Liver (tissue), 9 donors: ENCODE measurements around the gene ACOT6. TPM values are rescaled to one million over a fixed set of nuclear protein-coding genes. Genes with fewer than 3 reads are reported as not detected.
"Not testable (repeated sequence)": the region's sequence is repeated elsewhere in the genome, so short reads cannot be mapped to it uniquely, and the experiment has no call there.

Source experiments
- DNase-seq: peaks from one replicate; pipeline ENCODE4 v3.0.0-alpha.2; 2017; ENCODE audit warnings: low spot score
- H3K27ac ChIP-seq, 2 donors: one replicate each; pipeline ENCODE4 v1.7.0; 2013; ENCODE audit warnings: inconsistent platforms in 2 of 2, low read length in 2 of 2, control low read depth in 1 of 2, low read depth in 1 of 2, mild to moderate bottlenecking in 1 of 2
- H3K27me3 ChIP-seq, 4 donors: one replicate each; pipeline versions ENCODE4 v1.6.1 to v1.7.0; 2013; ENCODE audit warnings: low read length in 3 of 4, inconsistent platforms in 1 of 4, mild to moderate bottlenecking in 1 of 4, moderate library complexity in 1 of 4; ENCODE audit not compliant: control insufficient read depth in 4 of 4, insufficient read depth in 4 of 4
- H3K36me3 ChIP-seq, 4 donors: one replicate each; pipeline versions ENCODE4 v1.6.1 to v1.7.0; 2013; ENCODE audit warnings: low read length in 3 of 4, mild to moderate bottlenecking in 3 of 4, low read depth in 1 of 4, moderate library complexity in 1 of 4; ENCODE audit not compliant: control insufficient read depth in 4 of 4, insufficient read depth in 3 of 4
- H3K4me1 ChIP-seq, 4 donors: one replicate each; pipeline versions ENCODE4 v1.6.1 to v1.7.0; 2013; ENCODE audit warnings: low read length in 3 of 4, mild to moderate bottlenecking in 3 of 4, moderate library complexity in 1 of 4; ENCODE audit not compliant: control insufficient read depth in 4 of 4, insufficient read depth in 4 of 4
- H3K4me3 ChIP-seq, 3 donors: one replicate each; pipeline versions ENCODE4 v1.6.1 to v1.7.0; 2013; ENCODE audit warnings: low read length in 3 of 3, control low read depth in 1 of 3, low read depth in 1 of 3, mild to moderate bottlenecking in 1 of 3
- H3K9ac ChIP-seq, 2 donors: one replicate each; pipeline ENCODE4 v1.7.0; 2013; ENCODE audit warnings: low read length in 2 of 2, mild to moderate bottlenecking in 2 of 2, moderate library complexity in 2 of 2, control low read depth in 1 of 2, low read depth in 1 of 2
- H3K9me3 ChIP-seq, 4 donors: one replicate each; pipeline versions ENCODE4 v1.6.1 to v1.7.0; 2013; ENCODE audit warnings: low read length in 3 of 4; ENCODE audit not compliant: control insufficient read depth in 4 of 4
- ATF3 ChIP-seq: IDR thresholded peaks from 2 replicates; pipeline ENCODE4 v1.6.1; 2016; ENCODE audit warnings: antibody characterized with exemption
- CTCF ChIP-seq: fragments of 150-350 bp; IDR thresholded peaks from 2 replicates; pipeline ENCODE4 v1.5.1; 2017; ENCODE audit warnings: improper control_type of control experiment, low read depth, low read length; ENCODE audit not compliant: missing input control
- EGR1 ChIP-seq, 2 donors: IDR thresholded peaks; 2 replicates each; pipeline ENCODE4 v1.6.1; 2016 to 2018; ENCODE audit warnings: antibody characterized with exemption in 2 of 2, low read depth in 2 of 2
- FOXA1 ChIP-seq: IDR thresholded peaks from 2 replicates; pipeline ENCODE4 v1.6.1; 2016; ENCODE audit warnings: antibody characterized with exemption
- FOXA2 ChIP-seq: IDR thresholded peaks from 2 replicates; pipeline ENCODE4 v1.6.1; 2016; ENCODE audit warnings: antibody characterized with exemption
- GABPA ChIP-seq, 2 donors: IDR thresholded peaks in 1 of 2; conservative IDR thresholded peaks in 1 of 2; 2 replicates each; pipeline ENCODE4 v1.6.1; 2016; ENCODE audit warnings: antibody characterized with exemption in 2 of 2, mild to moderate bottlenecking in 1 of 2, moderate library complexity in 1 of 2
- HNF4A ChIP-seq, 2 donors: conservative IDR thresholded peaks; 2 replicates each; pipeline ENCODE4 v1.6.1; 2016; ENCODE audit warnings: antibody characterized with exemption in 2 of 2, mild to moderate bottlenecking in 2 of 2
- HNF4G ChIP-seq: IDR thresholded peaks from 2 replicates; pipeline ENCODE4 v1.6.1; 2016; ENCODE audit warnings: antibody characterized with exemption
- JUND ChIP-seq, 2 donors: IDR thresholded peaks; 2 replicates each; pipeline ENCODE4 v1.6.1; 2016; ENCODE audit warnings: antibody characterized with exemption in 2 of 2
- MAX ChIP-seq: IDR thresholded peaks from 2 replicates; pipeline ENCODE4 v1.6.1; 2016; ENCODE audit warnings: antibody characterized with exemption
- NR2F2 ChIP-seq: IDR thresholded peaks from 2 replicates; pipeline ENCODE4 v1.6.1; 2016; ENCODE audit warnings: antibody characterized with exemption
- RAD21 ChIP-seq, 2 donors: IDR thresholded peaks; 2 replicates each; pipeline ENCODE4 v1.6.1; 2016; ENCODE audit warnings: antibody characterized with exemption in 2 of 2, mild to moderate bottlenecking in 2 of 2
- REST ChIP-seq: IDR thresholded peaks from 2 replicates; pipeline ENCODE4 v1.6.1; 2016; ENCODE audit warnings: antibody characterized with exemption, mild to moderate bottlenecking
- RXRA ChIP-seq, 2 donors: IDR thresholded peaks; 2 replicates each; pipeline ENCODE4 v1.6.1; 2017 to 2018; ENCODE audit warnings: antibody characterized with exemption in 2 of 2, mild to moderate bottlenecking in 1 of 2
- SP1 ChIP-seq: IDR thresholded peaks from 2 replicates; pipeline ENCODE4 v1.6.1; 2018; ENCODE audit warnings: antibody characterized with exemption, mild to moderate bottlenecking
- TAF1 ChIP-seq: conservative IDR thresholded peaks from 2 replicates; pipeline ENCODE4 v1.6.1; 2016; ENCODE audit warnings: antibody characterized with exemption, mild to moderate bottlenecking
- YY1 ChIP-seq: IDR thresholded peaks from 2 replicates; pipeline ENCODE4 v1.6.1; 2016; ENCODE audit warnings: antibody characterized with exemption, mild to moderate bottlenecking
- ZBTB33 ChIP-seq: IDR thresholded peaks from 2 replicates; pipeline ENCODE4 v1.6.1; 2016; ENCODE audit warnings: antibody characterized with exemption
- WGBS: extraction: QIAGEN DNeasy Blood & Tissue Kit; methylation state at CpG from one replicate; pipeline ENCODE4 v1.1.7; 2013; 5-methylcytosine and 5-hydroxymethylcytosine counted together
- polyA plus RNA-seq, 2 donors: library from polyadenylated mRNA; stranded (reverse) in 1 of 2; unstranded in 1 of 2; fragments of 200-250 nt in 1 of 2; fragments of >200 nt in 1 of 2; fragmentation: Nextera tagmentation in 1 of 2; extraction: Ambion mirVana in 1 of 2; gene quantifications; one replicate each; pipeline versions ENCODE4 v1.2.1 to v1.2.3, GENCODE V29; 2013 to 2015
- total RNA-seq, 2 donors: library from RNA; depleted of rRNA; stranded (reverse); fragments of >200 nt; gene quantifications; one replicate each; pipeline ENCODE4 v1.2.3, GENCODE V29; 2014
- donor health status: healthy.
- donor health status: healthy.
- donor health status: healthy.
- donor health status: healthy.
- donor health status: healthy.

The ACOT6 gene
- total and polyA plus RNA-seq, 4 donors: 0.65 to 1.1 (median 1.1) TPM; not detected in 1

GRCh38 chr14:73577214-73577613 lies 35.1 kb upstream of the ACOT6 start:
- 97% methylated on average over 2 of the region's 2 CpGs for WGBS
- not testable (repeated sequence) for H3K9ac ChIP-seq, DNase-seq, H3K4me3 ChIP-seq, H3K36me3 ChIP-seq, H3K27me3 ChIP-seq, H3K27ac ChIP-seq, H3K9me3 ChIP-seq
- peaks cover 2 to 11% (median 6%) of the 10 kb centered on the region in 4 donors for H3K4me1 ChIP-seq

- H3K27me3 ChIP-seq, H3K36me3 ChIP-seq, DNase-seq, H3K4me3 ChIP-seq, H3K9me3 ChIP-seq: not testable (repeated sequence)
- peaks cover 2 to 14% (median 11%) of the 10 kb centered on the region in 4 donors for H3K4me1 ChIP-seq
- 64% methylated on average over 10 of the region's 11 CpGs for WGBS
- H3K27ac ChIP-seq: peak overlapping the region; percentile 66 to 73
- peak overlapping the region in 1 of 2 donors; percentile 36 for H3K9ac ChIP-seq
- TF ChIP-seq SP1 (peak; percentile 70), RXRA (IDR thresholded peaks at IDR 0.05) (peak; percentile 65 to 69), HNF4A (conservative IDR thresholded peaks at IDR 0.05) (peak; percentile 79 to 85), HNF4G (peak; percentile 68), JUND (IDR thresholded peaks at IDR 0.05) (peak in 1 of 2 donors; percentile 15)
Measured at GRCh38 chr14:73582102-73582979, 30.0 kb upstream of the ACOT6 start.

- no peak overlapping the region for H3K4me3 ChIP-seq
- DNase-seq: no peak
- WGBS: 61% methylated on average over 1 of the region's 1 CpG
- H3K4me1 ChIP-seq: peaks cover 0 to 3% (median 2%) of the 10 kb centered on the region in 4 donors
- no peak for TF ChIP-seq FOXA2
- no peak for TF ChIP-seq YY1
- no peak for TF ChIP-seq ZBTB33
- TF ChIP-seq CTCF: no peak
- no peak for TF ChIP-seq GABPA (IDR thresholded peaks at IDR 0.05 in 1 of 2, conservative IDR thresholded peaks at IDR 0.05 in 1 of 2)
- no peak for TF ChIP-seq HNF4A (conservative IDR thresholded peaks at IDR 0.05)
- no peak for TF ChIP-seq FOXA1
- TF ChIP-seq MAX: no peak
- TF ChIP-seq TAF1: no peak
- no peak for TF ChIP-seq RXRA (IDR thresholded peaks at IDR 0.05)
- TF ChIP-seq SP1: no peak
- no peak for TF ChIP-seq JUND (IDR thresholded peaks at IDR 0.05)
- no peak for TF ChIP-seq HNF4G
- TF ChIP-seq RAD21 (IDR thresholded peaks at IDR 0.05): no peak
- TF ChIP-seq EGR1 (IDR thresholded peaks at IDR 0.05; ENCODE audit: low read depth in 2 of 2): no peak
- TF ChIP-seq ATF3: no peak
- no peak for TF ChIP-seq REST
- TF ChIP-seq NR2F2: no peak
- H3K36me3 ChIP-seq: no peaks in the 10 kb centered on the region
- no peaks in the 10 kb centered on the region for H3K9me3 ChIP-seq
- H3K9ac ChIP-seq: no peak overlapping the region
- no peaks in the 10 kb centered on the region for H3K27me3 ChIP-seq
- H3K27ac ChIP-seq: no peak overlapping the region
Measured at GRCh38 chr14:73588695-73589094, 23.6 kb upstream of the ACOT6 start.
